Epithelial cell of prostate (primary cell): ENCODE measurements around the gene SRGN.
"Not testable (repeated sequence)": the region's sequence is repeated elsewhere in the genome, so short reads cannot be mapped to it uniquely, and the experiment has no call there.

Experiments used
- DNase-seq: peaks from one replicate; pipeline ENCODE4 v3.0.0-alpha.2; 2011; ENCODE audit warnings: low read depth, low spot score
- H3K27ac ChIP-seq: fragments of 450-650 bp; 2 replicates; pipeline ENCODE4 v1.5.1; 2017; ENCODE audit warnings: mild to moderate bottlenecking

SRGN gene, protein sequence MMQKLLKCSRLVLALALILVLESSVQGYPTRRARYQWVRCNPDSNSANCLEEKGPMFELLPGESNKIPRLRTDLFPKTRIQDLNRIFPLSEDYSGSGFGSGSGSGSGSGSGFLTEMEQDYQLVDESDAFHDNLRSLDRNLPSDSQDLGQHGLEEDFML

DNA sequence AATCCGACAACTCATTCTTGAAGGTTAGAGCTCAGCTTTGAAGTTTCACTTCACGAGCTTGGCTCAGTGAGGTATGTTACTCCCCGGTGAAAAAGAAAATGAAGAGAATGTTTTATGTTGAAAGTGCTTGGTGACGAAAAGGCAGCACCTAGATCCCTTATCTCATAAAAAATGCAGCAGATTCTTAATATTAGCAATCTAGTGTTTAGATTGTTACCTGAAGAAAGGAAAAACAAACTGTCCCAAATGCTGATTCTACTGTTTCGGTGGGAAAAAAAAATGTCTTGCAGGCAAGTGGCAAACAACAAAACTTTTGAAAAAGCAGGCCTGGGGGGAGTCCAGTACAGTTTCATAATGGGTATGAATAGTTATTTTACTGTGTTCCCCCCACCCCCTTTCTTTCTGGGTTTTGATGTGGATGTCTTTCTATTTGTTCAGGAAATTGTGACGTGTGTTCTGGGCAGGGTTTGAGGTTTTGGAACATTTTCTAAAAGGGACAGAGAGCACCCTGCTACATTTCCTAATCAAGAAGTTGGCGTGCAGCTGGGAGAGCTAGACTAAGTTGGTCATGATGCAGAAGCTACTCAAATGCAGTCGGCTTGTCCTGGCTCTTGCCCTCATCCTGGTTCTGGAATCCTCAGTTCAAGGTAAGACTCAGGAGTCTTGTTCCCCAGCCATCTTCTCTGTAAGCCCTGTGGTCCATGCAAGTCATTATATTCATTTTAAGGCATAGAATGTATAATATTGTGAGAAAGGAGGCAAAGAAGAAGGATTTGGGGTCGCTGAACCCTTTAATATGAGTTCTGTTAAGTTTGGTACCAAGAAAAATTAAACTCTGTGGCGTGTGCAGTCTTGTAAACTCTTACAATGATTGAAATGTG, at the start of gene SRGN:
TSS of gene SRGN (plus strand) at position 514 of the 881 bp plus-strand sequence. CDS start at position 569, 55 bp downstream.
- H3K27ac ChIP-seq, result no peak within 1 kb of the TSS
- DNase-seq, result no peak

DNA sequence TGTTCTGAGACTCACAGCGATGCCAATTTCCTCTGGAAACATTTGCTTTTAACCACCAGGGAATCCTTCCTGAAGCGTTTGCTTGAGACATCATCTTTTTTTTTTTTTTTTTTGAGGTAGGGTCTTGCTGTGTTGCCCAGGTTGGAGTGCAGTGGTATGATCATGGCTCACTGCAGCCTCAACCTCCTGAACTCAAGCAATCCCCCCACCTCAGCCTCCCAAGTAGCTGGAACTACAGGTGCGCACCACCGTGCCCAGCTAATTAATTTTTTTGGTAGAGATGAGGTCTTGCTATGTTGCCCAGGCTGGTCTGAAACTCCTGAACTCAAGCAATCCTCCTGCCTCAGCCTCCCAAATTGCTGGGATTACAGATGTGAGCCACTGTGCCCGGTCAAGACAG, 47.0 kb upstream of the SRGN start:
- H3K27ac ChIP-seq, DNase-seq: not testable (repeated sequence)

- no peak overlapping the region for H3K27ac ChIP-seq
- no peak for DNase-seq
These were observed 45.5 kb upstream of the SRGN start for GRCh38 chr10:69042417-69042816.

GRCh38 chr10:69042838-69043237, 45.1 kb upstream of the SRGN start:
- H3K27ac ChIP-seq, result no peak overlapping the region
- no peak for DNase-seq

DNA sequence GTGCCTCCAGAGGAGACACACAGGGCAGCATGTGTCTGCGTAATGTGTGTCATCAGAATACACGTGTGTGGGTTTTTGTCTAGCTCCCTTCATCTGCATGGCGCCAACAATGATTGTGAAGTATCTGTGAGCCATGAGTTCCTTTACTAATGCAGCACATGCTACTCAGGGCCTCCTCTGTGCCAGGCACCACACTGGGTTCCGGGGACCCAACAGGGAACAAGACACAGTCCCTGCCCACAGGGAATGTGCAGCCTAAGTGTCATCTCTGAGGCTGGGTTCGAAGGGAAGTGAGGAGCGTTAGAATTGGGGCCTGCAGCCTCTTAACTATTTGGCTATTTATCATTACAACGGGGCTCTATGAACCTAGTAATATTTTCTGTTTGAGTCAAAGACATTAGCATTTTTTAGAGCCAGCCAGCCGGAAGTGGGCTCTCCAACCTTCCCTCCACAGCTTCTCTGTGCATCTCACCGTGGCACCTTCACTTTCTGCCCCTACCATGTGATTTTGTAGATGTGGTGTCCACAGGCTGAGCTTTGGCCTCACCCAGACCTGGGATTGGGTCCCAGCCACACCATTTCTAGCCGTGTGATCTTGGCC, 43.9 kb upstream of the SRGN start:
- no peak for DNase-seq
- peak overlapping the region; percentile 96 for H3K27ac ChIP-seq

DNA sequence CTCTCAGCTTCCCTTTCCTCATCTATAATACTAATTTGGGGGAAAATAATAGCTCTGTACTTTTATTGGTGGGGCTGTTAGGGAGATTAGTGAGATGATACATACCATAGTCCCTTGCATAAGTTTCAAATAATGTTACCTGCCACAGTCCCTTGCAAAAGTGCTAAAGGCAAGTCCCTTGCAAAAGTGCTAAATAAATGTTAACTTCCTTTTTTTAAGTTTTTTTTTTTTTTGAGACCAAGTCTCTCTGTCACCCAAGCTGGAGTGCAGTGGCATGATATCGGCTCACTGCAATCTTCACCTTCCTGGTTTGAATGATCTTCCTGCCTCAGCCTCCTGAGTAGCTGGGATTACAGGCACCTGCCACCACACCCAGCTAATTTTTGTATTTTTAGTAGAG, 43.4 kb upstream of the SRGN start:
- DNase-seq, result no peak
- peak overlapping the region; percentile 96 for H3K27ac ChIP-seq

DNA sequence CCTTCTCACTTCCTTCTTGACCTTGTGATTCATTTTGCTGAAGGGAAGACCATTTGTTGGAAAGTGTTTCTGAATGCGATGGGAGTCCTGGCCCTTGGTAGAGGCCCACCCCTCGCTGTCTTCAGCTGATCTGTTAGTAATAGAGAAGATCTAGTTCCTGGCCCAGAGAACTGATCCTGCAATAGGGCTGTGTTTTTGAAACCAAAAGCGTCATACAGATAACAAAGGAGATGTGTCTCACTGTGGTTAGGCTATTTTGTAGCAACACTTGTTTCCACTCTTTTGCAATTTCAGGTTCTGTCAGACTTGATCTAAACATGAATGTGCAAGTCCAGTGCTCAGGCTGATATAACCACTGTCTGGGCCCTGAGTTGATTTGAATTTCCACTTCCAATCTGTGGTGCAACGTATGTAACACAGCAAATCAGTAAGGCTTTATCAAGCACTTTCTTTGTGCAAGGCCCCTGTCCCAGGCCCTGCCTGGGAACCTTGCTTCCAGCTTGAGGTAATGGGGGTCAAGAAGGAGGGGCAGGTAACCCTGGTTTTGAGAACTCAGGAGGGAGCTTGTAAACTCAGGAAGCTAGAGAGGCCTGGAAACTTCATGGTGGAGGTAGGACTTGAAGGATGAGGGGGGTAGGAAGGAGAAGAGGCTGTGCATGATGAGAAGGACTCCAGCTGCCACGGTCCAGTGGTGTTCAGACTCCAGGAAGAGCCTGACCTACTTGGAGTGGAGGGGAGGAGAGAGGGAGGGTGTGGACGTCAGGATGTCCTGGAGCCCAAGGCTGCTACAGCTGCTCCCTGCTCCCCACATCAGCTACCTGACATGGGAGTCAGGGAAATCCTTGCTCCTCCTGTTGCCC, 42.2 kb upstream of the SRGN start:
- H3K27ac ChIP-seq, result peak overlapping the region; percentile 96
- DNase-seq, result peak; percentile 86

DNA sequence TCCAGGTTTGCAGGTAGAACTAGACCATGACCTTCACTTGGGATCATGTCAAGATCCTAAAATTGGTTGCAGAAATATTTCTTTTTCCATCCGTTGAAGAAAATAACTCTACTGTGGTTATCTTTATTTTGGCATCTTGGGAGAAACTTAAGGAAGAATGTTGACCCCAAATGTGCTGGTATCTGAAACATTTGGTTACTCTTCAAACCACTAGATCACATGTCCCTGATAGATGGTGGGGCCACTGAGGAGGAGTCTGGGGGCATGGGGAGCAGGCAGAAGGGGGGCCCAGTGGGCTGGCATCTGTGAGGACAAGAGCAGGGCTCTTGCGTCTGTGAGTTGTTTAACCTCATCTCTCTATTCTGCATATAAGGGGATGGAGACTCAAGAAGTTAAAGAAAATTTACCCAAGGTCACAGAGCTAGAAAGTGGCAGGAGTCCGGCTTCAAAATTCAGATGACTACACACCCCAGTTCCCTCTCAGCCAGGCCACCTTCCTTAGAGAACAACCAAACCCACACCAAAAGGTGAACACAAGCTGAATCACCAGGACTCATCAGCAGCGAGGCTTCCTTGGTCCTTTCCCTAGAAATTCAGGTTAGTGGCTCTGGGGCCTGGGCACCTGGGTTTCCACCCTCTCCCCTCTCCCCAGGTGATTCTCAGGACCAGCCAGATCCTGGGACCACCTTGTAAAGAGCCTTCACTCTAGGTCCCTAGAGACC, 40.6 kb upstream of the SRGN start:
- peak overlapping the region; percentile 96 for H3K27ac ChIP-seq
- no peak for DNase-seq

GRCh38 chr10:69048103-69048502, 39.8 kb upstream of the SRGN start:
- no peak for DNase-seq
- peak overlapping the region; percentile 96 for H3K27ac ChIP-seq

GRCh38 chr10:69049566-69049961, 38.3 kb upstream of the SRGN start:
- DNase-seq, result no peak

DNA sequence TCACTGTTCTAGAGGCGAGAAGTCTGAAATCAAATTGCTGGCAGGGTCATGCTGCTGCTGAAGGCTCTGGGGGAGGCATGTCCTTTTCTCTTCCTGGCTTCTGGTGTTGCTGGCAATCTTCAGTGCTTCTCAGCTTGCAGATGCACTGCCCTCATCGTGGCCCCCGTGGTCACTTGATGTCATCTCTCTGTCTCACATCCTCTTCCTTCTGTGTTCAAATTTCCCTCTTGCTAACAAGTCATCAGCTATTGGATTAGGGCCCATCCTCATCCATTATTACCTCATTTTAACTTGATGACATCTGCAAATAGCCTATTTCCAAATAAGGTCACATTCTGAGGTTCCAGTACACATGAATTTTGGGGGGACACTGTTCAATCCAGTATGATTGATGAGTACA, 36.6 kb upstream of the SRGN start:
- no peak for DNase-seq
- no peak overlapping the region for H3K27ac ChIP-seq

More at GRCh38 chr10:69049566-69049961, 38.3 kb upstream of the SRGN start:
- H3K27ac ChIP-seq, result no peak overlapping the region

DNA sequence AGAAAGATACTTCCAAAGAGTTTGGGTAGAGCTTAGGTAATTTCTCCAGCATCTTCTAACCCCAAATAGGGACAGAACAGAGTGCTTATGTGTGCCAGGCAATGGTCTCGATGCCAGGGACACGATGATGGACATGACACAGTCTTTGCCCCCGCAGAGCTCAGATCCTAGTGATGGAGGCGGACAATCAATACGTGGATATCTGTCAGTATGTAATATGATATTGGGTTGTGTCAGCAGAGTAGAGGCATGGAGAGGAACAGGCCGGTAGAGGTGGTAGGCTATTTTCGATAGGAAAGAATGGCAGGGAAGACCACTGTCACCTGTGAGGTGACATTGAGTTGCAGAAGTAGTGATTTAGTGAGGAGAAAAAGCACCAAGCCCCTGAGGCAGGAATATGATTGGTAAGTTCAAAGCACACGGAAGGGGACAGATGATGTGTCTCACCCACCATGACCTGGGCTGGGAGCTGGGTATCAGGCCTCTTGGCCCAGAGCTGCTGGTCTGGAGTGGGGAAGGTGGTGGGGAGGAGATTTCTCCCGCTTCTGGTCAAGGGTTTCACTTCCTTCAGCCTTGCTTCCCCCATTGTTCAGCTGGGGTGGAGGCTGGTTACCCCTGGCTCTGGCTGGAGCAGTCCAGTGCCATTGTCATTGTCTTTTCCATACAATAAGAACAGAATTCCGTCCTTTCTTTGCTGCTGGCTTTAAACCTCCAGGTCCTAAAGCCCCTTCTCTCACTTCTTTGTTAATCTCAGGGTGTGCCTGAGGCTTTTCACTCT, 36.0 kb upstream of the SRGN start:
- no peak overlapping the region for H3K27ac ChIP-seq

DNA sequence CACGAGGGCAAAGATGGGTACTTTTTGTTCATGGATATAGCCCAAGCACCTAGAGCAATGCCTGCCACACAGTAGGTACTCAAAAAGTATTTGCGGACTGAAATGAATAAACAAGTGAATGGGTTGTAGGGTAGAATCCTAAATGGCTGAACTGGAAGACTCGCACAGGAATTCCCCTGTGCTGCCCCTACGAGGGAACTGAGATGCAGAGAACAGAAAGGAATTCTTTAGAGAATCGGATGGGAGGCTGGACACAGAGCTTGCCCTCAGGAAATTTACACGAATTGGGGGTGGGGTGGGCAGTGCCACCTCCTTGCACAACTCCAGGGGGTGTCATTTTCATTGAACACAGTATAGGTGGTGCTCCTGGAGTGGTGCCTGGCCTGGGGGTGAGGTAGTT, 35.2 kb upstream of the SRGN start:
- no peak for DNase-seq
- no peak overlapping the region for H3K27ac ChIP-seq

More for the DNA sequence above, 36.0 kb upstream of the SRGN start:
- DNase-seq, result no peak

- DNase-seq, result no peak
- no peak overlapping the region for H3K27ac ChIP-seq
These were observed 32.7 kb upstream of the SRGN start for GRCh38 chr10:69055241-69055640.

GRCh38 chr10:69056129-69056528, 31.8 kb upstream of the SRGN start:
- DNase-seq, result no peak
- no peak overlapping the region for H3K27ac ChIP-seq

GRCh38 chr10:69056536-69057260, 31.2 kb upstream of the SRGN start:
- H3K27ac ChIP-seq, result no peak overlapping the region
- no peak for DNase-seq

DNA sequence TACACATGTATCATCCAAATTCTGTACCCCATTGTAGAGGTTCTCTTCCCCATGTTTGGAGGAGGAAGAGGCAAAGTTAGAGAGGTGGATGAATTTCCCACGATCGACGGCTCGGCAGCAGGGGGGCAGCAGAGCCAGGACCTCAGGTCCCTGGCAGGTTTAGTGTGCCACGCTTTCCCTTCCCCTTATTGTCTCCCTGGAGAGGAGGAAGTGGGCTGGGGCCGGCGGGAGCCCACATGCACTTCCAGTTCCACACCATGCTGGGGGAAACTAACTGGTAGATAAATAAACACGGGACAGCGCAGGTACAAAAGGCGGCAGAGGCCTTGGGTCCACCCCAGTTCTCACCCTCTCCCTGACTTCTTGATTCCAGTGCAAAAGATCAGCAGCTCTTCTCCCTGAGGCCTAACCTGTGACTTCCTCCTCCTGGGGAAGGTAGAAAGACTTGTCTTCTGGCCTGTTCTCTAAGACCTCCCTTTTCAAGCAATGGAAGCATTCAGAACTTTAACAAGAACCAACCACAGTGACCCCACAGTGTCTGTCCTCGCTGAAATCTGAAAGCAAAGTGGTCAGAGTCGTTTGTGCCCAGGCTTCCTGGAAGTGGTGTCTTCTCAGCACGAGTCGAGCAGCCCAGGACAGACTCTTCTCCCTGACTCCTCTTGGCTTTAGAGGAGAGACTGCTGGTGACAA, 30.5 kb upstream of the SRGN start:
- no peak for DNase-seq
- H3K27ac ChIP-seq, result no peak overlapping the region

DNA sequence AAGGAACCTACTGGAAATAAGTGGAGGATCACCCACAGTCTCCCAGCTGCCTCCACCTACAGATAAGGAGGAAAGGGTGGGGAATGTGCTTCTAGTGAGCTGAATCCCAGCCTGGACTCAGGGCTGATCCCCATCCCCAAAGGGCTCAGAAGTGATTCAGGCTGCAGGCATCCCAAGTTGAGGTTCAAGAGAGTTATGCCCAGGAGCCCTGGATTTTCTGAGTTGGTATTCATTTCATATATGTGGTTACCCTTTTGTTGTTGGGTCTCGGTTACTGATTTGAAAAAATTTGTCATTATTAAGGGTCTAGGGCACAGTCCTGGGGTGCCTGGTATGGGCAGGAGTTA, 30.0 kb upstream of the SRGN start:
- no peak for DNase-seq
- no peak overlapping the region for H3K27ac ChIP-seq
